Bronchial epithelial cell (primary cell): ENCODE results near the gene ANKRD31. TPM values are rescaled to one million over a fixed set of nuclear protein-coding genes. Genes with fewer than 3 reads are reported as not detected.
"Not testable (repeated sequence)": the region's sequence is repeated elsewhere in the genome, so short reads cannot be mapped to it uniquely, and the experiment has no call there.

Experiments
- DNase-seq: peaks from one replicate; pipeline ENCODE4 v3.0.0-alpha.2; 2010; ENCODE audit warnings: low read depth
- FAIRE-seq: peaks from 2 replicates; lab custom pipeline; 2011; peaks lifted over from hg19 to GRCh38; lab: Jason Lieb, UNC
- H3K27me3 ChIP-seq: 2 replicates; pipeline ENCODE4 v1.5.1; 2011; ENCODE audit warnings: low read length; ENCODE audit not compliant: control insufficient read depth, insufficient read depth
- H3K36me3 ChIP-seq: 2 replicates; pipeline ENCODE4 v1.5.1; 2011; ENCODE audit warnings: low read length; ENCODE audit not compliant: control insufficient read depth, insufficient read depth
- H3K4me3 ChIP-seq: 2 replicates; pipeline ENCODE4 v1.5.1; 2011; ENCODE audit warnings: mild to moderate bottlenecking, low read depth, low read length, control low read depth
- CTCF ChIP-seq: IDR thresholded peaks from 2 replicates; pipeline ENCODE4 v1.5.1; 2011; ENCODE audit warnings: mild to moderate bottlenecking, moderate library complexity, low read length, control low read depth, inconsistent platforms; ENCODE audit not compliant: insufficient read depth, severe bottlenecking
- total RNA-seq: library from RNA; depleted of rRNA; stranded (reverse); fragments of >200 nt; gene quantifications from 2 replicates; pipeline ENCODE4 v1.2.1, GENCODE V29; 2014

ANKRD31 gene
- total RNA-seq, 1 donor from 2014 or later: 0.26 TPM

GRCh38 chr5:75279321-75279720 is 42.6 kb upstream of the ANKRD31 start:
- H3K36me3 ChIP-seq: no peaks in the 10 kb centered on the region
- DNase-seq (no peak), FAIRE-seq (no peak)
- no peaks in the 10 kb centered on the region for H3K27me3 ChIP-seq
- no peak for TF ChIP-seq CTCF
- H3K4me3 ChIP-seq: no peak overlapping the region

GRCh38 chr5:75277463-75277862 is 40.8 kb upstream of the ANKRD31 start:
- Histone ChIP-seq H3K36me3 (no peaks in the 10 kb centered on the region), H3K27me3 (no peaks in the 10 kb centered on the region), H3K4me3 (no peak overlapping the region)
- TF ChIP-seq CTCF: no peak
- DNase-seq (peak; percentile 34), FAIRE-seq (no peak)

GRCh38 chr5:75275756-75276155 is 39.1 kb upstream of the ANKRD31 start:
- no peak overlapping the region for H3K4me3 ChIP-seq
- H3K36me3 ChIP-seq: no peaks in the 10 kb centered on the region
- no peak for DNase-seq
- H3K27me3 ChIP-seq: no peaks in the 10 kb centered on the region
- no peak for TF ChIP-seq CTCF
- FAIRE-seq: no peak

- FAIRE-seq: no peak
- Histone ChIP-seq H3K4me3 (no peak overlapping the region), H3K36me3 (no peaks in the 10 kb centered on the region), H3K27me3 (no peaks in the 10 kb centered on the region)
- TF ChIP-seq CTCF: no peak
- DNase-seq: no peak
These were observed 38.5 kb upstream of the ANKRD31 start for GRCh38 chr5:75275147-75275546.

GRCh38 chr5:75274486-75274885 is 37.8 kb upstream of the ANKRD31 start:
- H3K27me3 ChIP-seq: no peaks in the 10 kb centered on the region
- FAIRE-seq: no peak
- no peak overlapping the region for H3K4me3 ChIP-seq
- no peaks in the 10 kb centered on the region for H3K36me3 ChIP-seq
- no peak for TF ChIP-seq CTCF
- DNase-seq: no peak

GRCh38 chr5:75270605-75271004 is 33.9 kb upstream of the ANKRD31 start:
- not testable (repeated sequence) for DNase-seq, H3K36me3 ChIP-seq, H3K4me3 ChIP-seq, H3K27me3 ChIP-seq, FAIRE-seq
